HG02840 (cell line): ENCODE data around the gene LIME1.

ENCODE experiments used
- ATAC-seq: cut with Tn5 transposase; IDR thresholded peaks from one replicate; pipeline ENCODE4 v1.9.1; 2021; ENCODE audit warnings: mild to moderate bottlenecking, moderate library complexity, moderate number of reproducible peaks; ENCODE audit not compliant: unreplicated experiment, low FRiP score

Gene LIME1

DNA sequence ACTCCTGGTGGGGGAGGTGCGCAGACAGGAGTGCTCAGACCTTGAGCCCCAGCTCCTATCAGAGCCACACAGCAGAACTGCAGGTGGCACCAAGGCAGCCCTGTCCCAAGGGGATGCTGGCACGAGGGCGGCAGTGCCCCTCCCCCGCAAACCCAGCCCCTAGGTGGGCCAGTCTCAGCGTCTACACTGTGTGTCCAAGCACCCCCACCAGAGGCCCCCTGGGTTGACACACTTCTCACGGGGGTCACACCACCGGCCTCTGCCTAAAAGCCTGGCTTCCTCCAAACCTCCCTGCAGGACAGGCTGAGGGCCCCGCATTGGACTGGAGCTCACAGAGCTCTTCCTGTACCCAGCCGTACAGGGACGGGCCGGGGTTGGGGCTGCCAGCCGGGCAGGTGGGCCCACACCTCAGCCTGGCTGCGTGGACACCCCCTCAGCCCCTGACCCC lies 11.2 kb downstream of the LIME1 start:
- ATAC-seq = no peak

DNA sequence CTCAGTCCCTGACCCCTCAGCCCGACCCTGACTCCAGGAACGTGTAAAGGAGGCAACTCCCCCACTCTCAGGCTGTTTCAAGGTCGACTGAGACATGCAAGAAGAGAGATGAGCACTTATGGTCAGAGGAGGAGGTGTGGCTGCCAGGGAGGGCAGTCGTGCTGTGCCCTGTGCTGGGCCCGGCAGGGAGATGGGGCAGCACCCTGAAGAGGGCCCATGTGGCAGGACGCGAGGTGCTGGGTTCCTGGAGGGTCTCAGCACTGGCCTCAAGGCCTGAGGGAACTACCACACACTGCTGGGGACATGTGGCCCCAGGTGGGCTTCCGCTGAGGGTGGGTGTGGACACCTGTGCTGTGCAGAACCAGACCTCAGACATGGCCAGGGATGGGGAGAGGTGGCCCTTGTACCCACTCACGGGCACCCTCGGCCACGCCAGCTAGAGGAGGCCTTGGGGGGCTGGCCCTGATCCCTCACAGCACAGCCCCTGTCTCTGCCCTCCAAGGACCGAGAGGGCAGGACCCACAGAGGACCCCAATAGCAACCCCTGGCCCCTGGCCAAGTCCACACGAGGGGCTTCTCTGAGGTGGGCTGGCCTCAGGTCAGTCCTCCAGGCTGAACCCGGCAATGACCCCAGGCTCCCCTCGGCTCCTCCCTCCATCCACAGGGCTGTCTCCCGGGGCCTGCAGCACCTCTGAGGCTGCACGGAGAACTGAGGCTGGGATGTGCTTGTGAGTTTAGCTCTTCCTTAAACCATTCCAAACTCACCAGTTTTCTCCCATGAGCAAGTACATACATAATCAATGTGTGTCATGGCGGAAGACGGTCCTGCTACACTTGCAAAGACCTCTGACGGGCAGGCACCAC lies 11.8 kb downstream of the LIME1 start:
- no peak for ATAC-seq

DNA sequence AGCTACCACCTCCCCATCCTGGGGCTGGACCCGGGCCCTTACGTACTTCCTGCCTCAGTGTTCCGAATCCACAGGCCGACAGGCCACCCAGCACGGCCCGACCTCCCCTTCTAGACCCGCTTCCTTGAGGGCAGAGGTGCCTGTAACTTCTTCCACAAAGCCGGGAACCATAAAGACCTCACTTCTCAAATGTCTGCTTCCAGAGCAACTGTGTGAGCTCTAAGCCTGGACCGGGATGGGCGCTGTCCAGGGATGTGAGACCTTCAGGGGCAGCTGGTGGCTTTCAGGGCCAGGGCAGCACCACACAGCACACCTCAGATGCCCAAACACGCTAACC lies 12.4 kb downstream of the LIME1 start:
- ATAC-seq = no peak

DNA sequence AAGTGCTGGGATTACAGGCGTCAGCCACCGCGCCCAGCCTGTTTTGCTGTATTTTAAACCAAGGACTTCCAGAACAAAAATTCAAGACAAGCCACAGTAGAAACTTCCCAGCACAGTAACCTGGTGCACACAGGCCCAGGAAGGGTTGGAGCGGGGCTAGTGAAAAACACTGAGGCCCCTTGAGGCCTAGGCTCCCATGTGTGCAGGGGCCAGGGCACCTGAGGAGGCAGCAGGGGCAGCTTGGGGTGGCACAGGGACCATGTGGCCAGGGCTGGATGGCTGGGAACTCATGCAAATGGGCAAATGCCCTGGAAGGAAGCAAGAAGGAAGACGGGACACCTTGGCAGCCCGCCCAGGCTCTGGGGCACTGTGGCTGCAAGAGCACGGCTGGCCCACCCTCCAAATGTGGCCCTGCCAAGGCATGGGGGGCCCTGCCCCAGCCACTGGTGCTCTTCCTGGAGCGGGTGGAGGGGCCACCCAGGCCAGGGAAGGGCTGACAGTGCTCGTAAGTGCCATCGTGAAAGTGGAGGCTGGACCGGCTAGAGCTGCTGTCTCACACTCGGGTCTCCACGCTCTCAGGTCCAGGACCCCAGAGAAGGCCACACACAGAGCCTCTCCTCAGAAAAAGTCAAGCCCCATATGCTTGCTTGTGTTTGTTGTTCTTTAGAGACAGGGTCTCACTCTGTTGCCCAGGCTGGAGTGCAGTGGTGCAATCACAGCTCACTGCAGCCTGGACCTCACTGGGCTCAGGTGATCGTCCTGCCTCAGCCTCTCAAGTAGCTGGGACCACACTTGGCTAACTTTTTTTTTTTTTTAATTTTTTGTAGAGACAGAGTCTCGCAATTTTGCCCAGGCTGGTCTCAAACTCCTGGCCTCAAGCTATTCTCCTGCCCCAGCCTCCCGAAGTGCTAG lies 13.4 kb downstream of the LIME1 start:
- no peak for ATAC-seq

DNA sequence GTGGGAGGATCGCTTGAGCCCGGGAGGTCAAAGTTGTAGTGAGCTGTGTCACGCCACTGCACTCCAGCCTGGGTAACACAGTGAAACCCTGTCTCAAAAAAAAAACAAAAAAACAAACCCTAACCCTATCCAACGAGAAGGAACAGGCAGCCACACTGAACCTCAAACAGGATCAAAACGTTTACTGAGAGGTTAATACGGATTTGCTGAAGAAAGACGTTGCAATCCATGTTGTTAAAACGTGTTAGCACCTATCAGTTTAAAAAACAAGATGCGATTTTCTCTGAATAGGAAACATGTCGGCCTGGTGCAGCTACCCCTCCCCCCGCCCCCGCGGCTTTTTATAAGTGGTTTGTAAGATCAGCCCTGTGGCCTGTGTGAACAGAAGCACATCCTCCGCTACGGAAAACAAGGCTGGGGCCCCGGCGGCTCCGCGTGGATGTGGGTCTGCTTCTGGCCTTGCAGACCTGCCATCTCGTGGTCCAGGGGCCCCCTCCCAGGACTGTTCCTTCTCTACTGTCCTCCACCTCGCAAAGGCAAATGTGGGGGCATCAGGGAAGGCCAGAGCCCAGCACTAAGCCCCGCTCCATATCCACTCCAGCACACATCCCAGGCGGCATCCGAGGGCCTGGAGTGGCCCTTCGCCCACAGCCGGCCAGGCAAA lies 14.5 kb downstream of the LIME1 start:
- ATAC-seq = no peak

DNA sequence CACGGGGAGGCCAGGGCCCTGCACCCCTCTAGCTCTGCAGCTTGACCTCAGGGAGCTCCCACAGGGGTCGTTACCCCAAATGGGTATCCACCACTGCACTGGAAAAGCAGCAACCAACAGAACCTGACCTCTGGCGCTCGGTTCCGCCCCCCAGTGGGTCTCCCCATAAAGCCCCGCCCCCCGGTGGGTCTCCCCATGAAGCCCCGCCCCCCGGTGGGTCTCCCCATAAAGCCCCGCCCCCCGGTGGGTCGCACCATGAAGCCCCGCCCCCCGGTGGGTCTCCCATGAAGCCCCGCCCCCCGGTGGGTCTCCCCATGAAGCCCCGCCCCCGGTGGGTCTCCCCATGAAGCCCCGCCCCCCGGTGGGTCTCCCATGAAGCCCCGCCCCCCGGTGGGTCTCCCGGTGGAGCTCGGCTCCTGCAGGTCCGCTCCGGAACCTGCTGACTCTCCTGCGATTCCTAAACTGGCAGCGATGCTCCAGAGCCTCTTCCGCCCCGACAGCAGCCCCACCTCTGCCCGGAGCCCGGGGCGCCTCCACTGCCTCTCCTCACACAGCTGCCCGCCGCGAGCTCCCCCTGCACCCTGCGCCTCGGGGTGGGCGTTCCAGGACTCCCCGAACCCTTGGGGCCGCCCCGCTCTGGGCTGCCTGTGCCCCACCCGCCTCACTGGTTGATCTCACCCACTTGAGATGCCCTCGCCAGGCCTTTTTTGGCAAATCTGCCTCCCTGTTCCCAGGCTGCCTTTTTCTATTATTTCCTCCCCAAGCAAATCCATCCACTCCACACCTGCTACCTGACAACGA lies 15.2 kb downstream of the LIME1 start:
- ATAC-seq = no peak

DNA sequence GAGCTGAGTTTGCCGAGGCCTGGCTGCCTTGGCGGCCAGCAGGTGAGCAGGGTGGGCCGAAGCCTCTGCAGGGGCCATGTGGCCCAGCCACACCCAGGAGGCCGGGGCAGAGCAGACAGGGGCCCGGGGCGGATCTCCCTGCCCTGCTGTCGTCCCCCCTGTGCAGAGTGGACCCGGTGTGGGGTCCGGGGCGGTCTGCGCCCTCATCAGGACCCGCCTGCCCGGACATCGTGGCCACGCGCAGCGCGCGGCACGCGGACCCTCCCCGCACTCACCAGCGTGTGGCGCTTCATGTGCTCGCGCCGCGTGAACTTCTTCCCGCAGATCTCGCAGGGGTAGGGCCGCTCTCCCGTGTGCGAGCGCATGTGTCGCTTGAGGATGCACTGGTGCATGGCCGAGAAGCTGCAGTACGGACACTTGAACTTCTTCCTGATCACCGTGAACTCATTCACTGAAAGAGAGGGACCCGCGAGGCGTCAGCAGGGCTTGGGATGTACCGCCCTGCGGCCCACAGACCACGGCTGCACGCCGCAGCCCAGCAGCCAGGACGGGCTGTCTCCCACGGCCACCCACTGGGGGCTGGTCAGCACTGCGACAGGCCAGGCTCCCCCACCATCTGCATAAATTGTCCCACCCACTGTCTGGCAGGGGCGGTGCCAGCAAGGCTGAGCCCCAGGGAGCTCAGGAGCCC lies 16.1 kb downstream of the LIME1 start:
- no peak for ATAC-seq

DNA sequence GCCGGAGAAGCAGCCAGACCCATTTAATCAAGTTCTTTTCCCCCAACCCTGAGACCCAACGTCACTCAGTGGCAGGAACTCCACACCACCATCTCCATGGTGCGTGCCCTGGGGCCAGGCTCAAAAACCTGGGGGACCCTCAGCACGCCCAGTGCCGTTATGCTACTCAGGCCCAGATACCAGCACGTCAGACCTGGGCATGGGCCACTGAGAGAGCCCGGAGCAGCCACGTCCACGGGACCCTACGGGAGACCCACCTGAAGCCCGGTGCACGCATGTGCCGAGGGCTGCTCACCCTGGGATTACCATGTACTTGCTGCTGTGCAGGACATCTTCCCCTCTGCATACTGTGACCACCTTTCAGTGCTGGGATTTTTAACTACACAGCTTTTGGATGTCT lies 16.9 kb downstream of the LIME1 start:
- ATAC-seq = no peak

DNA sequence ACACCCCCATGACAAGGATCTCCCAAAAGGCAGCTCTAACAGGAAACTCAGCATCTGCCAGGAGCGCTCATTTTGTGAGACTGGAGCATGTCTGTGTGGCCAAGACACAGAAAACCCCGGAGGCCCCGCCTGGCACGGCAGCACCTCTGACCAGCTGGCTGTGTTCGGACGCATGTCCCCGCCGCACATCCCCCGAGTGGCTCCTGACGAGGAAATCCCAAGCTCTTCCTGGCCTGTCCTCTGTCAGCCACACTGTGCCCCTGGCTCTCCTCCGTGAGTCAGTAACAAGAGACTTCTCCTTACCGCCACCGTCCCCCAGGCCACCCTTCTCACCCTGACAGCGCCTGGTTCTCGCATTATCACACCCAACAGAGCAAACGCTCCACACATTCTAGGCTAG lies 17.5 kb downstream of the LIME1 start:
- no peak for ATAC-seq

DNA sequence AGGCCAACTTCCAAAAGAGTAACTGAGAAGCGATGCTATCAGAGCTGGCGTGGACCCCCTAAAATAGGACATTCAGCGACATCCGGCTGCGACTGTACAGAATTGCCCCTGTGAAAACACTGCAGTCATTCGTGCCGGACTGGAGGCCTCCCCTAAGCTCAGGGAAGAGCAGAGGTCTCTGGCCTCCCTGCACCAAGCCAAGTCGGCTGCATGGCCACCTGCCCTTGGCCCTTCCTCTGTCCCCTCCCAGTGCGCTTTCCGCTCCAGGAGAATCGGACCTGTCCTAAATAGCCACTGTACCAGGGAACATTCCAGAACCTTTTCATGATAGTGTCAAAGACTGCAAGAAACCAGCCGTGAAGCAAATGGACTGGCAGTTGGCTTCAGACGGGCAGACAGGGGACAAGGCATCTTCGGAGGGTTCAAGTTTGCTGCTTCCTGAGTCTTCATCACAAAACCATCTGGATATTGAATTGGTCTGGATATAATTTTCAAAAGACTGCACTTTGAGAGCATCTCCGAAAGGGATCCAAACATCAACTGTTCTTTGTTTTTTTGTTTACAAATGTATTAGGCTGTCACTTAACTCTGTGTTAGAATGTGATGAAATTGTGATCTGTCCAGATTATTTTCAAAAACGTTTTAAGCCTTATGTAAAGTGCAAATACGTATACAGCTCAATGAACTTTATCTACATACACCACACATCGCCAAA lies 19.6 kb downstream of the LIME1 start:
- no peak for ATAC-seq

DNA sequence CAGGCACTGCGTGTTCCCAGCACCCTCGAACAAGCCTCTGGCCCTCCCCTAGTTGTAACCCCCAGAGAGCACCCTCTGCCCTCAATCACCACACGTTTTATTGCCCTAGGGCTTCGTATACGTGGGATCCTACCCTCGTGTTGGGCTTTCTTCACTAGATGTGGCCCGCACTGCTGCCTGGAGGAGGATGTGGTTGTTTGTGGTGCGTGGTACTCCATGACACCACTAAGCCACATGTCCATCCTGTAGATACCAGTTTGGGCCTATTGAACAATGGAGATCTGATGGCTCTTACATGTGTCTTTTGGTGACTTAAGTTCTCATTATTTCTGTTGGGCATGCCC lies 20.2 kb downstream of the LIME1 start:
- no peak for ATAC-seq

DNA sequence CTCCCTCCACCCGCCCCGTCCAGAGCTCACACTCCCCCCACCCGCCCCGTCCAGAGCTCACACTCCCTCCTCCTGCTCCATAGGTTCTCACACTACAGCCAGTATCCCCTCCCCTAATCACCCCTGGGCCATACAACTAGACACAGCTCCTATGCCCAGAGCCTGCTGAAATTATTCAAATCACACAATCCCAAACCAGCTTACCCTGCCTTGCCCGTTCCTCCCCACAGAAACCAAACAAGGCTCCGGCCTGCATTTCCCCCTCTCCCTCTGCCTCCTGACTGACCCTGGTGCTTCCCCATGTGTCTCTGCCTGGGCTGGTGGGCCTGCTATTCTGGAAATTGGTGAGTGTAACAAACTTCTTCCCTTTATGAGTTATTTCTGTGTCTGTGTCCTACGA lies 21.7 kb downstream of the LIME1 start:
- ATAC-seq = no peak

DNA sequence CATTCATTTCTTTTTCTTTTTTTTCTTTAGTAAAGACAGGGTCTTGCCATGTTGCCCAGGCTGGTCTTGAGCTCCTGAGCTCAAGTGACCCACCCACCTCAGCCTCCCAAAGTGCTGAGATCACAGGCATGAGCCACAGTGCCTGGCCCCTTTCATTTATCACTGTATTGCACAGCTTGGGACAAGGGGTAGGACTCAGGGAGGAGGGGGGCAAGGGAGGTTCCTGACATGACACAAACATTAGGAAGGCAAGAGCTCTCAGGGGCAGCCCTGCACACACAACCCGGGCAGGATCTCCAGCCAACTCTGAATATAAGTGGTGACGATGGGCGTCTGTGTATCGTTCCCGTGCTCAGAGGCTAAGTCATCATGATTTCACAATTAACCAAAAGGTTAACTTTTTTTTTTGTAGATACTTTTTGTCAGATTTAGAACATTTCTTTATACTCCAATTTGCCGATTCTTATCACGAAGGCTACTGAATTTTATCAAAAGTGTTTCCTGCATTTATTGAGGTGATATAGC lies 23.0 kb downstream of the LIME1 start:
- ATAC-seq = no peak

DNA sequence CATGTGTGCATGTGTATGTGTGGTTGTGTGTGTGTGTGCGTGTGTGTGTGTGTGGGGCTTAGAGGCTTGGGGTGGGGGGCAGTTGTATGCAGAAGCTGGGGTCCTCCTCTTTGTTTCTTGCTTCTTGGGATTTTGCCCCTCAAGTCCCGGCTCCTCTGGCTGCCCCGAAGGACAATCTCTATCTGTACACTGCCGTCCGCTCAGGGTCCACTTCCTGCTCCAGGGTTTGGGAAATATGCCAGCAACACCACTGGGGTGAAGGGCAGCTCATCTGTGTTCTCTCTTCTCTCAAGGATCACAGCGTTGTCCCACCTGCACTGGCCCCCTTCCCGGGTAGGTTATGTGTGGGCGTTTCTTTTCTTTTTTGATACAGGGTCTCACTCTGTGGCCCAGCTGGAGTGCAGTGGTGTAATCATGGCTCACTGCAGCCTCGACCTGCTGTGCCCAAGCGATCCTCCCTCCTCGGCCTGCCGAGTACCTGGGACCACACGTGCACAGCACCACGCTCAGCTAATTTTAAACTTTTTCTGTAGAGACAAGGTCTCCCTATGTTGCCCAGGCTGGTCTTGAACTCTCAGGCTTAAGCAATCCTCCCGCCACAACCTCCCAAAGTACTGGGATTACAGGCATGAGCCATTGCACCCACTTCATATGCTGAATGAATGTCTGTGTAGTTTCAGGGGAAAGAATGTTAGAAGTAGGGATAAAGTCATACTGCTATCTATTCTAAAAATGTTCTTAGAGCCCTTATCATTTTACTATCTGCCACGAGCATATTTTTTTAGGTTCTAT lies 28.8 kb downstream of the LIME1 start:
- no peak for ATAC-seq

DNA sequence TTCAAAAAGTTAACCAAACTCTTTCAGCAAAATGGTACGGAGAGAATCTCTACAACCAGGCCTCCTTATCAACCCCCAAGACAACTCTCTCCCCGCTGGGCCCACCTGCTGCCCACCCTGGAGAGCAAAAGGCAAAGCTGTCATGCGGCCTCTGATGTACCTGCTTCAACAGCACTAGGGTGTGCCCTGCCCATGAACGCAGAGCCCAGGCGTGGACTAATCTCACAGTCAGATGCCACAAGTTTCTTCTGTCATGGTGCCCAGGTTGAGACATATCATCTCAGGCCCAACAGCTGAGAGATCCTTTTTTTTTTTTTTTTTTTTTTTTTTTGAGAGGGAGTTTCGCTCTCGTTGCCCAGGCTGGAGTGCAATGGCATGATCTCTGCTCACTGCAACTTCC lies 29.4 kb downstream of the LIME1 start:
- no peak for ATAC-seq

DNA sequence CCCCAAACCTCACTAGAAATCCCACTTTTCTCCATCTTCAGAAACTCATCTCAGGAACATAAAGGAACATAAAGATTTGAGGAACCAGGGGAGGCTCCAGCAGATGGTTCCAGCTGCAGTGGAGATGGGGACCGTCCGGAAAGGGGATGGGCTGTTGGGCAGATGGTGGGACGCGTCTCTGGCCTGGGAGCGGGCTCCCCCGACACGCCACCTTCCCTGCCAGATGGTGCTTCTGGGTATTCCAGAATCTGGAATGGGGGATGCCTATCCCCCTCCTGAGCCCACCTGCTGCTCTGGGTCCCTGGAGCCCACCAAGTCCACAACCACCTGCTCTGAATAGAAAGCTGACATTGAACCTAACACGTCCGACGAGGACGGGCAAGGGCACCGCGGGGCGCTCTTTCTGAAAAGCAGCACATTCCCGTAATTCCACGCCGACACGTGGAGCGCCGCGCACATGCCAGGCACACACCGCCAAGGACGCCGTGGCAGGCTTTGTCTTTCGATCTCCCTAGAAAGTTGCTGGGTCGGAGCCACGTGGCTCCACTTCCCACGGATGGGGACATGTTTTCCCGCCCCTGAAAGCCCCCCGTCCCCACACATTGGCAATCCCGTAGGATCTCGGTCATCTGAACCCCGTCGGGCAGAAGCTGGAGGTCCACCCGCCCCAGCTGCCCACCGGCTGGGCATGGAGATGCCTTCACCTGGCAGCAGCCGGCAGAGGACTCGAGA lies 30.4 kb downstream of the LIME1 start:
- no peak for ATAC-seq

DNA sequence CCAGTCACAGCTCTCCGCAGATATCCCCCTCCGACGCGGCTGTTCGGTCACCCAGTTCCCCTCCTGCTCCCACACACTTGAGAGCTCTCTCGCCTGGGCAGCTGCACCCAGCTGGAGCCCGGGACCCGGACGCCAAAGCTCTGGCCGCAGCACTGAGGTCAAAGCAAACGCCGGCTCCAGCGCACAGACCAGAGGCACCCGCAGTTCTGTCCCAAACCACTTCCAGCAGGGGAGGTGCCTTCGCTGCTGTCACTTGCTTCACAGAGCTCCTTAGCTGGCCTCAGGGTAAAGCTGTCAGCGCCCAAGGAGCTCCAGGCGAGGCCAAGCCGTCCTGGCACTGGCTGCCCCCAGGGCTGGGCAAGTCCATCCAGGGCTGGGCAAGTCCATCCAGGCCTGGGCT lies 31.0 kb downstream of the LIME1 start:
- no peak for ATAC-seq

DNA sequence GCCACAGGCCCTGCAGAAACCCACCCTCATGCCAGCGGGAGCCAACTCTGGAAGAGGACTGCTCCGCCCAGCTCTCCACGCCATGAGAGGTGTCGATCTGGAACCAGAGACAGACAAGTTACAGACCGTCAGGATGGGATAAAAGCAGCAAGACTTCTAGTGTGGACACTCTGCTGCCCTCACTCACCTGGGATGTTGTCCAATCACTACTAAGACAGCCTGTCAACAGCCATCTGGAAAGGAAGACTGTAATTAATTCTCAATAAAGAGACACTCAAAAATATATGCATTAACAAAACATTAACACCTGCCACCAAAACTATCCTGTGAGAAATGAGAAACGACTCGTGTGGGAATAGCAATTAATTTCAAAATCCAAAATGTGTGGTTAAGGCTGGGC lies 31.4 kb downstream of the LIME1 start:
- no peak for ATAC-seq
